PFSK-1 (cell line): ENCODE measurements around the gene PPIL4.

Source experiments
- FOXP2 ChIP-seq: optimal IDR thresholded peaks from 2 replicates; pipeline ENCODE3; 2011; ENCODE audit warnings: borderline replicate concordance, control low read depth, inconsistent platforms; ENCODE audit not compliant: insufficient read depth; ENCODE audit errors: extremely low read length, extremely low read depth
- POLR2AphosphoS5 ChIP-seq: IDR thresholded peaks from 2 replicates; pipeline ENCODE4 v1.6.1; 2012; ENCODE audit warnings: low read depth, mild to moderate bottlenecking, control low read depth, low read length, moderate library complexity

DNA sequence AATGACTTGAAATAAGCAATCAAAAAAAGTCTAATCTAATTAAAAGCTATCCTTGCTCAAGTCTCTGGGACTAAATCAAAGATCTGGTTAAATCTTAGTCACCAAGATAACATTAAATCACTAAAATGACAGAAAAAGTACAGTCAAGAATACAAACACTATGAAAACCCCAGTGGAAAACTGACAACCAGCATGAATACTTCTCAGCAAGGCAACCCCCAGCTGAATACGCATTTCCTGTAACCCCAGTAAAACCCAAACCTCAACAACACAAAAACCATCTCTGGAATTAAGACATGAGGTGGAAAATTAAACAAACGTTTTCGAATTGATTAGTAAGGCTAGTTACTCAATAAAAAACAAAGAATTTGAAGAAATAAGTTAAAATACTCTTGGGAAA, 37.4 kb downstream of the PPIL4 start:
- TF ChIP-seq POLR2AphosphoS5: no peak
- no peak for TF ChIP-seq FOXP2
